ENCODE measurements around the gene TLX3. TPM values are rescaled to one million over a fixed set of nuclear protein-coding genes. Genes with fewer than 3 reads are reported as not detected.

TLX3 gene
- polyA plus RNA-seq, 1 donor (not counting 4 experiments of a cell fraction or from before 2014, with no cell fraction given) = not detected

DNA sequence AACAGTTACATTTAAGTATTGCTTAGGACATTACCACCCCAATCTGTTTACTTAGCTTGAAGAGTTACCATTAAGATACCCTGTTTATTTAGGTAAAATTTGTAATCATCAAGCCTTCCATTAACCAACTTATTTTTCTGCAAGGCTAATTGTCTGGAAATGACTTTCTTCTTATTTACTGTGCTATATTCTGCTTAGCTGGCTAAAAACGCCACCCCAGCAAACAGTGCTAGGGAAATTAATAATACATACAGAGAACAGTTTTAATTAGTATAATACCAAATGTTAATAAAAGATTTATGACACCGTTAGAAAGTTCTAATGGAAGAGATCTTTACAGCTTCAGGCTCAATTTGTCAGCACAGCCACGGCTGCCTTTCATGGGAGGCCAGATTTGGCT is 14.0 kb downstream of the TLX3 start:
- H3K4me2 ChIP-seq (ENCODE audit: control insufficient read depth, extremely low read depth, insufficient read depth, low read depth, low read length) = no peak overlapping the region
- no peaks in the 10 kb centered on the region for H4K20me1 ChIP-seq (ENCODE audit: control insufficient read depth, extremely low read depth, insufficient read depth, low read length)
- no peaks in the 10 kb centered on the region for H3K79me2 ChIP-seq (ENCODE audit: control insufficient read depth, insufficient read depth, low read length)
- DNase-seq (ENCODE audit: low read depth, low spot score) (no peak), FAIRE-seq (no peak)
- H3K9me3 ChIP-seq (ENCODE audit: control insufficient read depth, low read depth, low read length) = no peaks in the 10 kb centered on the region
- no peaks in the 10 kb centered on the region for H3K9me1 ChIP-seq (ENCODE audit: control insufficient read depth, extremely low read depth, insufficient read depth, low read length)
- no peak overlapping the region for H3K4me3 ChIP-seq (ENCODE audit: control insufficient read depth in 2 of 3, extremely low read depth in 1 of 3, insufficient read depth in 2 of 3, low read depth in 1 of 3, low read length in 3 of 3)
- H3K36me3 ChIP-seq (ENCODE audit: control insufficient read depth in 2 of 2, extremely low read depth in 1 of 2, insufficient read depth in 2 of 2, low read length in 2 of 2) = no peaks in the 10 kb centered on the region
- H3K27me3 ChIP-seq (ENCODE audit: control insufficient read depth, extremely low read depth, insufficient read depth, low read length) = peaks cover 44% of the 10 kb centered on the region
- H2AFZ ChIP-seq (ENCODE audit: control insufficient read depth, low read length) = no peak overlapping the region
- no peaks in the 10 kb centered on the region for H3K4me1 ChIP-seq (ENCODE audit: control insufficient read depth, extremely low read depth, insufficient read depth, low read length)
- no peak overlapping the region for H3K27ac ChIP-seq (ENCODE audit: control insufficient read depth, insufficient read depth, low read length)
- dilution Hi-C loops (cut with MboI; ENCODE audit: extremely low pct_ligation_motif_present, low sequenced_read_pairs) = no loop called here
- TF ChIP-seq CTCF (optimal IDR thresholded peaks at IDR 0.05 in 1 of 3, IDR thresholded peaks at IDR 0.05 in 1 of 3, conservative IDR thresholded peaks at IDR 0.05 in 1 of 3; ENCODE audit: extremely low read depth in 1 of 3, insufficient read depth in 2 of 3, low read length in 3 of 3) = no peak
- no peak for TF ChIP-seq EZH2 (IDR thresholded peaks at IDR 0.05; ENCODE audit: low read length)
- H3K9ac ChIP-seq (ENCODE audit: control insufficient read depth, extremely low read depth, insufficient read depth, low read length) = no peak overlapping the region

- no peaks in the 10 kb centered on the region for H4K20me1 ChIP-seq (ENCODE audit: control insufficient read depth, extremely low read depth, insufficient read depth, low read length)
- no peak overlapping the region for H3K4me3 ChIP-seq (ENCODE audit: control insufficient read depth in 2 of 3, extremely low read depth in 1 of 3, insufficient read depth in 2 of 3, low read depth in 1 of 3, low read length in 3 of 3)
- no peak overlapping the region for H3K9ac ChIP-seq (ENCODE audit: control insufficient read depth, extremely low read depth, insufficient read depth, low read length)
- no peak overlapping the region for H2AFZ ChIP-seq (ENCODE audit: control insufficient read depth, low read length)
- no peaks in the 10 kb centered on the region for H3K79me2 ChIP-seq (ENCODE audit: control insufficient read depth, insufficient read depth, low read length)
- no peak for DNase-seq (ENCODE audit: low read depth, low spot score)
- H3K27me3 ChIP-seq (ENCODE audit: control insufficient read depth, extremely low read depth, insufficient read depth, low read length) = peaks cover 34% of the 10 kb centered on the region
- no peak overlapping the region for H3K27ac ChIP-seq (ENCODE audit: control insufficient read depth, insufficient read depth, low read length)
- no peak for FAIRE-seq
- no peaks in the 10 kb centered on the region for H3K9me3 ChIP-seq (ENCODE audit: control insufficient read depth, low read depth, low read length)
- H3K9me1 ChIP-seq (ENCODE audit: control insufficient read depth, extremely low read depth, insufficient read depth, low read length) = no peaks in the 10 kb centered on the region
- dilution Hi-C loops (cut with MboI; ENCODE audit: extremely low pct_ligation_motif_present, low sequenced_read_pairs) = no loop called here
- H3K4me1 ChIP-seq (ENCODE audit: control insufficient read depth, extremely low read depth, insufficient read depth, low read length) = no peaks in the 10 kb centered on the region
- no peak for TF ChIP-seq CTCF (optimal IDR thresholded peaks at IDR 0.05 in 1 of 3, IDR thresholded peaks at IDR 0.05 in 1 of 3, conservative IDR thresholded peaks at IDR 0.05 in 1 of 3; ENCODE audit: extremely low read depth in 1 of 3, insufficient read depth in 2 of 3, low read length in 3 of 3)
- no peak for TF ChIP-seq EZH2 (IDR thresholded peaks at IDR 0.05; ENCODE audit: low read length)
- no peaks in the 10 kb centered on the region for H3K36me3 ChIP-seq (ENCODE audit: control insufficient read depth in 2 of 2, extremely low read depth in 1 of 2, insufficient read depth in 2 of 2, low read length in 2 of 2)
- no peak overlapping the region for H3K4me2 ChIP-seq (ENCODE audit: control insufficient read depth, extremely low read depth, insufficient read depth, low read depth, low read length)
These were observed 15.0 kb downstream of the TLX3 start for GRCh38 chr5:171323806-171324632.

All from keratinocyte (primary cell).